WTC11 (cell line): ENCODE measurements around the gene TAF3. TPM values are rescaled to one million over a fixed set of nuclear protein-coding genes. Genes with fewer than 3 reads are reported as not detected.

Experiments used
- ATF1 ChIP-seq: sonication (generic); formaldehyde crosslinking; IDR thresholded peaks from 2 replicates; pipeline ENCODE4 v1.8.1; 2023; ENCODE audit warnings: mild to moderate bottlenecking, moderate library complexity, missing genetic modification reagents
- EMX1 ChIP-seq: fragments of 250-450 bp; sonication (Bioruptor Pico); IDR thresholded peaks from 2 replicates; pipeline ENCODE4 v1.8.0; 2021; ENCODE audit warnings: mild to moderate bottlenecking
- ETV6 ChIP-seq: sonication (generic); formaldehyde crosslinking; IDR thresholded peaks from 2 replicates; pipeline ENCODE4 v1.8.1; 2022; ENCODE audit warnings: mild to moderate bottlenecking, missing genetic modification reagents
- FOXK1 ChIP-seq: sonication (generic); formaldehyde crosslinking; IDR thresholded peaks from 2 replicates; pipeline ENCODE4 v1.8.0; 2022; ENCODE audit warnings: mild to moderate bottlenecking, moderate library complexity, missing genetic modification reagents
- FOXP1 ChIP-seq: sonication (generic); formaldehyde crosslinking; IDR thresholded peaks from 2 replicates; pipeline ENCODE4 v1.8.0; 2022; ENCODE audit warnings: missing genetic modification reagents, mild to moderate bottlenecking, moderate library complexity, borderline replicate concordance
- GRHL2 ChIP-seq: fragments of 250-450 bp; sonication (Bioruptor Pico); IDR thresholded peaks from 2 replicates; pipeline ENCODE4 v1.8.0; 2022; ENCODE audit warnings: mild to moderate bottlenecking, moderate library complexity; ENCODE audit not compliant: insufficient replicate concordance, severe bottlenecking
- HMGA2 ChIP-seq: fragments of 250-450 bp; sonication (Bioruptor Pico); IDR thresholded peaks from 2 replicates; pipeline ENCODE4 v1.4.0; 2021; ENCODE audit warnings: mild to moderate bottlenecking, moderate library complexity
- HMGXB4 ChIP-seq: sonication (generic); formaldehyde crosslinking; IDR thresholded peaks from 2 replicates; pipeline ENCODE4 v1.8.1; 2023; ENCODE audit warnings: mild to moderate bottlenecking, moderate library complexity, missing genetic modification reagents
- MLX ChIP-seq: sonication (generic); formaldehyde crosslinking; IDR thresholded peaks from 2 replicates; pipeline ENCODE4 v1.8.1; 2023; ENCODE audit warnings: mild to moderate bottlenecking, missing genetic modification reagents, moderate library complexity
- NFE2L1 ChIP-seq: sonication (generic); formaldehyde crosslinking; IDR thresholded peaks from 2 replicates; pipeline ENCODE4 v1.8.1; 2023; ENCODE audit warnings: missing genetic modification reagents
- NFYB ChIP-seq: sonication (generic); formaldehyde crosslinking; conservative IDR thresholded peaks from 2 replicates; pipeline ENCODE4 v1.8.0; 2022; ENCODE audit warnings: low read depth, missing genetic modification reagents
- NR1H2 ChIP-seq: sonication (generic); formaldehyde crosslinking; IDR thresholded peaks from 2 replicates; pipeline ENCODE4 v1.9.0; 2021; ENCODE audit warnings: mild to moderate bottlenecking, moderate library complexity, missing genetic modification reagents
- SMAD4 ChIP-seq: sonication (generic); formaldehyde crosslinking; IDR thresholded peaks from 2 replicates; pipeline ENCODE4 v1.8.0; 2022; ENCODE audit warnings: mild to moderate bottlenecking, missing genetic modification reagents
- STAT6 ChIP-seq: sonication (generic); formaldehyde crosslinking; conservative IDR thresholded peaks from 2 replicates; pipeline ENCODE4 v1.8.1; 2023; ENCODE audit warnings: mild to moderate bottlenecking, low read depth, missing genetic modification reagents, moderate library complexity
- TCF7 ChIP-seq: sonication (generic); formaldehyde crosslinking; IDR thresholded peaks from 2 replicates; pipeline ENCODE4 v1.8.0; 2022; ENCODE audit warnings: mild to moderate bottlenecking, low read depth, missing genetic modification reagents, moderate library complexity
- TP53 ChIP-seq: sonication (generic); formaldehyde crosslinking; IDR thresholded peaks from 2 replicates; pipeline ENCODE4 v1.8.1; 2023; ENCODE audit warnings: mild to moderate bottlenecking, missing genetic modification reagents
- ZBTB21 ChIP-seq: sonication (generic); formaldehyde crosslinking; IDR thresholded peaks from 2 replicates; pipeline ENCODE4 v1.8.1; 2023; ENCODE audit warnings: mild to moderate bottlenecking, missing genetic modification reagents, borderline replicate concordance
- ZNF138 ChIP-seq: sonication (generic); formaldehyde crosslinking; conservative IDR thresholded peaks from 2 replicates; pipeline ENCODE4 v1.8.1; 2022; ENCODE audit warnings: mild to moderate bottlenecking, moderate library complexity, missing genetic modification reagents
- ZNF219 ChIP-seq: sonication (generic); formaldehyde crosslinking; IDR thresholded peaks from 2 replicates; pipeline ENCODE4 v1.8.0; 2023; ENCODE audit warnings: missing genetic modification reagents, mild to moderate bottlenecking, borderline replicate concordance
- ZNF232 ChIP-seq: sonication (generic); formaldehyde crosslinking; IDR thresholded peaks from 2 replicates; pipeline ENCODE4 v1.8.0; 2022; ENCODE audit warnings: mild to moderate bottlenecking, missing genetic modification reagents
- ZNF416 ChIP-seq: fragments of 250-450 bp; sonication (Bioruptor Pico); IDR thresholded peaks from 2 replicates; pipeline ENCODE4 v1.9.0; 2021; ENCODE audit warnings: mild to moderate bottlenecking, inconsistent platforms
- total RNA-seq: library from RNA; stranded (reverse); gene quantifications from 3 replicates; pipeline ENCODE4 v1.2.3, GENCODE V29; 2021
- TF ChIP-seq, protein P1 (sequence below): fragments of 250-450 bp; sonication (Bioruptor Pico); IDR thresholded peaks from 2 replicates; pipeline ENCODE4 v1.8.0; 2021; ENCODE audit warnings: mild to moderate bottlenecking
- TF ChIP-seq, protein P2 (sequence below): sonication (generic); formaldehyde crosslinking; IDR thresholded peaks from 2 replicates; pipeline ENCODE4 v1.8.1; 2022; ENCODE audit warnings: mild to moderate bottlenecking, moderate library complexity, missing genetic modification reagents
- TF ChIP-seq, protein P3 (sequence below): sonication (generic); formaldehyde crosslinking; IDR thresholded peaks from 2 replicates; pipeline ENCODE4 v1.8.0; 2023; ENCODE audit warnings: missing genetic modification reagents, mild to moderate bottlenecking, borderline replicate concordance

The TAF3 gene
- total RNA-seq, 1 experiment from 2014 or later, result 8.9 TPM

DNA sequence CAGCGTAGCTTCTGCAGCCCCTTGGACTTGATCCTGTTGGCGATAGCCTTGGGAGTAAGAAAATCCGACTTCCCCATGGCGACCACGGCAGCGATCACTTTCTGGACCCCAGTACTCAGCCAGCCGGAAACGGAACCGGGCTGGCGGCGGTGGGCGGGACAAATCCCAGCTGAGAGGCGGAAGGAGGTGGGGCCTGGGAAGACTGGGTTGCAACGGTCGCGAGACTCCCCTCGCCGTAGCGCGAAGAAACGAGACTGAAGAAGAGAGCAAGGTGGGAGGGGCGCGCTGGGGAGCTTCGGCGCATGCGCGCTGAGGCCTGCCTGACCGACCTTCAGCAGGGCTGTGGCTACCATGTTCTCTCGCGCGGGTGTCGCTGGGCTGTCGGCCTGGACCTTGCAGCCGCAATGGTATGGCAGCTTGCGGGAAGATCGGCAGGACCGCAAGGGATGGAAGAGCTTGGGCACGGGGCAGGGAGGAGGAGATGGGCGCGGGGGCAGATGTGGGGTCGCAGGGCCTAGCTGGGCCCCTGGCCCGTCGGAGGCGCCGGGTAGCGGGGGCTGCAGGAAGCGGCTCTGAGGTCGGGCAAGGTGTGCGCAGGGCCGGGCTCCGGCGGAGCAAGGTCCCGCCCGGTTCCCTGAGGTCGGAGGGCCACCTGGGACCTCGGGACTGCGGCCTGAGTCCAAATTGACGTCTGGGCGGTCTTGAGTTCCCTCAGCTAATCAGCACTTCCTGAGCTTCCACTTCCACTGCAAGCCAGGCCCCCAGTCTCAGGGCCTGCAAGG lies 30.3 kb upstream of the TAF3 start, which contains the start of the genes ATP5F1C and KIN (continued):
- peak; percentile 77; the same call in 1 of the 2 replicates for TF ChIP-seq TCF7 (CRISPR knock-in tag)
- TF ChIP-seq NR1H2 (CRISPR knock-in tag), result no peak
- TF ChIP-seq MLX (CRISPR knock-in tag), result no peak
- peak; percentile 50; the same call in 1 of the 2 replicates for TF ChIP-seq FOXK1
- TF ChIP-seq HMGXB4 (CRISPR knock-in tag), result peak; percentile 84; the same call in 1 of the 2 replicates
- peak; percentile 41; the same call in 1 of the 2 replicates for TF ChIP-seq ZNF219 (CRISPR knock-in tag)
- TF ChIP-seq HMGA2, result no peak
- TF ChIP-seq EMX1 (CRISPR knock-in tag), result no peak
- no peak for TF ChIP-seq STAT6 (CRISPR knock-in tag)
- TF ChIP-seq FOXP1 (CRISPR knock-in tag), result peak; percentile 89
- TF ChIP-seq ZBTB21 (CRISPR knock-in tag), result no peak
- TF ChIP-seq ATF1 (CRISPR knock-in tag), result no peak
- no peak for TF ChIP-seq SMAD4 (CRISPR knock-in tag)
- TF ChIP-seq ZNF416 (CRISPR knock-in tag), result 0 out of 2 replicates have a peak, but pooled peaks have one; percentile 33
- no peak for TF ChIP-seq NFYB (CRISPR knock-in tag)
- peak; percentile 65; the same call in 1 of the 2 replicates for TF ChIP-seq ETV6 (CRISPR knock-in tag)
- TF ChIP-seq ZNF232, result peak; percentile 77; the same call in 1 of the 2 replicates
- TF ChIP-seq, protein P1, sequence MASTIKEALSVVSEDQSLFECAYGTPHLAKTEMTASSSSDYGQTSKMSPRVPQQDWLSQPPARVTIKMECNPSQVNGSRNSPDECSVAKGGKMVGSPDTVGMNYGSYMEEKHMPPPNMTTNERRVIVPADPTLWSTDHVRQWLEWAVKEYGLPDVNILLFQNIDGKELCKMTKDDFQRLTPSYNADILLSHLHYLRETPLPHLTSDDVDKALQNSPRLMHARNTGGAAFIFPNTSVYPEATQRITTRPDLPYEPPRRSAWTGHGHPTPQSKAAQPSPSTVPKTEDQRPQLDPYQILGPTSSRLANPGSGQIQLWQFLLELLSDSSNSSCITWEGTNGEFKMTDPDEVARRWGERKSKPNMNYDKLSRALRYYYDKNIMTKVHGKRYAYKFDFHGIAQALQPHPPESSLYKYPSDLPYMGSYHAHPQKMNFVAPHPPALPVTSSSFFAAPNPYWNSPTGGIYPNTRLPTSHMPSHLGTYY (CRISPR knock-in tag), result no peak
- no peak for TF ChIP-seq ZNF138 (CRISPR knock-in tag)
- TF ChIP-seq GRHL2 (CRISPR knock-in tag), result no peak
- TF ChIP-seq, protein P2, sequence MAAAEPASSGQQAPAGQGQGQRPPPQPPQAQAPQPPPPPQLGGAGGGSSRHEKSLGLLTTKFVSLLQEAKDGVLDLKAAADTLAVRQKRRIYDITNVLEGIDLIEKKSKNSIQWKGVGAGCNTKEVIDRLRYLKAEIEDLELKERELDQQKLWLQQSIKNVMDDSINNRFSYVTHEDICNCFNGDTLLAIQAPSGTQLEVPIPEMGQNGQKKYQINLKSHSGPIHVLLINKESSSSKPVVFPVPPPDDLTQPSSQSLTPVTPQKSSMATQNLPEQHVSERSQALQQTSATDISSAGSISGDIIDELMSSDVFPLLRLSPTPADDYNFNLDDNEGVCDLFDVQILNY (CRISPR knock-in tag), result no peak; the same call in 1 of the 2 replicates
- peak; percentile 75; the same call in 1 of the 2 replicates for TF ChIP-seq TP53 (CRISPR knock-in tag)
- TF ChIP-seq, protein P3, sequence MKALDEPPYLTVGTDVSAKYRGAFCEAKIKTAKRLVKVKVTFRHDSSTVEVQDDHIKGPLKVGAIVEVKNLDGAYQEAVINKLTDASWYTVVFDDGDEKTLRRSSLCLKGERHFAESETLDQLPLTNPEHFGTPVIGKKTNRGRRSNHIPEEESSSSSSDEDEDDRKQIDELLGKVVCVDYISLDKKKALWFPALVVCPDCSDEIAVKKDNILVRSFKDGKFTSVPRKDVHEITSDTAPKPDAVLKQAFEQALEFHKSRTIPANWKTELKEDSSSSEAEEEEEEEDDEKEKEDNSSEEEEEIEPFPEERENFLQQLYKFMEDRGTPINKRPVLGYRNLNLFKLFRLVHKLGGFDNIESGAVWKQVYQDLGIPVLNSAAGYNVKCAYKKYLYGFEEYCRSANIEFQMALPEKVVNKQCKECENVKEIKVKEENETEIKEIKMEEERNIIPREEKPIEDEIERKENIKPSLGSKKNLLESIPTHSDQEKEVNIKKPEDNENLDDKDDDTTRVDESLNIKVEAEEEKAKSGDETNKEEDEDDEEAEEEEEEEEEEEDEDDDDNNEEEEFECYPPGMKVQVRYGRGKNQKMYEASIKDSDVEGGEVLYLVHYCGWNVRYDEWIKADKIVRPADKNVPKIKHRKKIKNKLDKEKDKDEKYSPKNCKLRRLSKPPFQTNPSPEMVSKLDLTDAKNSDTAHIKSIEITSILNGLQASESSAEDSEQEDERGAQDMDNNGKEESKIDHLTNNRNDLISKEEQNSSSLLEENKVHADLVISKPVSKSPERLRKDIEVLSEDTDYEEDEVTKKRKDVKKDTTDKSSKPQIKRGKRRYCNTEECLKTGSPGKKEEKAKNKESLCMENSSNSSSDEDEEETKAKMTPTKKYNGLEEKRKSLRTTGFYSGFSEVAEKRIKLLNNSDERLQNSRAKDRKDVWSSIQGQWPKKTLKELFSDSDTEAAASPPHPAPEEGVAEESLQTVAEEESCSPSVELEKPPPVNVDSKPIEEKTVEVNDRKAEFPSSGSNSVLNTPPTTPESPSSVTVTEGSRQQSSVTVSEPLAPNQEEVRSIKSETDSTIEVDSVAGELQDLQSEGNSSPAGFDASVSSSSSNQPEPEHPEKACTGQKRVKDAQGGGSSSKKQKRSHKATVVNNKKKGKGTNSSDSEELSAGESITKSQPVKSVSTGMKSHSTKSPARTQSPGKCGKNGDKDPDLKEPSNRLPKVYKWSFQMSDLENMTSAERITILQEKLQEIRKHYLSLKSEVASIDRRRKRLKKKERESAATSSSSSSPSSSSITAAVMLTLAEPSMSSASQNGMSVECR (CRISPR knock-in tag), result peak; percentile 89; the same call in 1 of the 2 replicates
- peak; percentile 81; the same call in 1 of the 2 replicates for TF ChIP-seq NFE2L1 (CRISPR knock-in tag)
